GM19395 (cell line): Measurements from ENCODE around the gene CNP.
"Not testable (repeated sequence)": the region's sequence is repeated elsewhere in the genome, so short reads cannot be mapped to it uniquely, and the experiment has no call there.

Experiments used
- ATAC-seq: cut with Tn5 transposase; IDR thresholded peaks from one replicate; pipeline ENCODE4 v1.9.1; 2021; ENCODE audit warnings: mild to moderate bottlenecking, moderate library complexity; ENCODE audit not compliant: unreplicated experiment

The CNP gene

DNA sequence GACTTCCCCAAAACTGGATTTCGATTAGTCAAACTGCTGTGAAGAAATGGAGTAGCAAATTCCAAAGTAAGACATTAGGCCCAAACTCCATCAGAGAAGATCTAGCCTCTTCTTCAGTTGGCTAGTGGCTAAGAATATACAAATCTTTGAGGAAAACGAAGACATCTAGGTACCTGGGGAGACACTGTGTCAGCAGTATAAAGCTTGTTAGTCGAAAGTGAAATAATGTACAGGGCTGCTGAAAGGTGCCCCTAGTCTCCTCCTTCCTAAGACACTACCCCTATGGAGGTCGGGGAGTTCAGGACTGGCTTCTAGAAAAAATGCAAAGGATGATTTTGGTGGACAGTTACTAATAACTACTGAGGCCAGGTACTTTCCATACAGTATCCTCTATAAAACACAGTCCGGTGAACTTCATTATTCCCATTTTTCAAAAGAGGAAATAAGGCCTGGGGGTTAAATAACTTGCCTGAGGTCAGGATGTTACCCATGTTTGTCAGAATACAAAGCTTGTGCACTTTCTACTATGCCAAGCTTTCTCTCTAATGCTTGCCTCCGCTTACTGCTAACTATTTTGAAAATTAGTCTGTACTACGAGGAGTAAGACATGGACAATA, 35.7 kb downstream of the CNP start:
- ATAC-seq: no peak

DNA sequence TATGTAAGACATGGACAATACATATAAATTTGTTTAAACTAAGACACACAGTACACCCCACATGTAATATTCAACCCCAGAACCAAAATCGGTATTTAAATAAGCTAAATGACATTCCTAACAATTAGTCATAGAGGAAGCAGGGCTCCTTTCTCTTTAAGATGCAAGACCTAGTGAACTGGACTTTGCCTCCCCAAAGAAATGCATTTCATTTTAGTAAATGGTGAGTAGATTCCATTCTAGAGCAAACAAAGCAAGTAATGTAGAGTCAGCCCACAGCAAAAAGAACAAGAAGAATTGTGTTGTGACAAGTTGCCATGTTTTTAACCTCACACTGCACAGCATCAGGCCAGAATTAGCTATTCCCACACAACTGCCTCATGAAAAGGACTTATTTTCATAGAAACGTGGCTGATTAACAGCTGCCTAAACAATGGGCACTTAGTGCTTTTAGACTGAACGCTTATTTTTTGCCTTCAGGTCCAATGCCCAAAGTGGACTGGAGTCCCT, 36.3 kb downstream of the CNP start:
- ATAC-seq: no peak

DNA sequence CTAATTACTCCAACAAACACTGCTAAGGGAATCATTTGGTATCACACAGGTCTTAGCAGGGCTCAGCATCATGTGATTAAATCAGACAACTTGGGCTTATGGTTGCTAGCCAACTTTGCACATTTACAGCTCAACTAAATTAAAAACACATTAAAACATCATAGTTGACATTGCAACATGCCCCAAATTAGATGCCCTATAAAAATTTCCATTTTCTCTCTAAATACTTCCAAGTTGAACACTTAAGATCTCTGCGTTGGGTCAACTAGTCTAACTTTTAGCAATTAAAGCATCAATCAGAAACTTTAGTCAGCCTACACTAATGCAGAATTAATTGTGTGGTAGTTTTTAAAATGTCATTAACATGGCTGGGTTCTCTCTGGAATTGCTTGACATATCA, 38.6 kb downstream of the CNP start:
- ATAC-seq: no peak

GRCh38 chr17:42009170-42009569, 42.6 kb downstream of the CNP start:
- no peak for ATAC-seq

DNA sequence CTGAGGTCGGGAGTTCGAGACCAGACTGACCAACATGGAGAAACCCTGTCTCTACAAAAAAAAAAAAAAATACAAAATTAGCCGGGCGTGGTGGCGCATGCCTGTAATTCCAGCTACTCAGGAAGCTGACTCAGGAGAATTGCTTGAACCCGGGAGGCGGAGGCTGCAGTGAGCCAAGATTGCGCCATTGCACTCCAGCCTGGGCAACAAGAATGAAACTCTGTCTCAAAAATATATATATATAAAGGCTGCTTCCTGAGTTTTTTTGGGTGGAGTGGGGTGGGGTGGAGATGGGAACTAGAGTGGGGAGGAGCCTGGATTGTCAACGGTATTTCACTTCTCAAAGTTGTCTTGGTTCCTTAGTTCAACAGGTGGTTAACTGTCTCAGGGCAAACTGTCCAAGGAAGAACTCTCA, 43.7 kb downstream of the CNP start:
- not testable (repeated sequence) for ATAC-seq

- ATAC-seq: no peak
Measured at GRCh38 chr17:42010898-42011516, 44.4 kb downstream of the CNP start.

DNA sequence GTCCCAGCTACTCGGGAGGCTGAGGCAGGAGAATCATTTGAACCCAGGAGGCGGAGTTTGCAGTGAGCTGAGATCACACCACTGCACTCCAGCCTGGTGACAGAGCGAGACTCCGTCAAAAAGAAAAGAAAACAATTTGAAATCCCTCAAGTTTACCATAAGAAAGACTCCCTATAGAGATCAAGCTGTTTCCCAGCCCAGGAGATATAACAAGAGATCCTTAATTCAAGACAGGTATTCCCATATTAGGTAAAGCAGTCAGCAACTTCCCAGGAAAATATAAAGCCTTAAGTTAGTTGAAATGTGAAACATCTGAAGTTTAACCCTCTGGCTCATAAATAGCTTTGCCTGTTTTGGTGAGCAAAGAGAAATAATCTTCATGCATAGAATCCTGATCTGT, 45.8 kb downstream of the CNP start:
- ATAC-seq: not testable (repeated sequence)

- ATAC-seq: not testable (repeated sequence)
Measured at GRCh38 chr17:42013740-42014139, 47.1 kb downstream of the CNP start.

- no peak for ATAC-seq
Measured at GRCh38 chr17:42016411-42016831, 49.8 kb downstream of the CNP start.

GRCh38 chr17:42016941-42017865, 50.6 kb downstream of the CNP start, which contains the start of gene DNAJC7:
DNAJC7 (minus strand) TSS chr17:42017439; CDS start chr17:42017416, 23 bp downstream.
- peak; percentile 74 for ATAC-seq

- ATAC-seq: no peak
Measured at GRCh38 chr17:42017866-42018200, 51.2 kb downstream of the CNP start.

DNA sequence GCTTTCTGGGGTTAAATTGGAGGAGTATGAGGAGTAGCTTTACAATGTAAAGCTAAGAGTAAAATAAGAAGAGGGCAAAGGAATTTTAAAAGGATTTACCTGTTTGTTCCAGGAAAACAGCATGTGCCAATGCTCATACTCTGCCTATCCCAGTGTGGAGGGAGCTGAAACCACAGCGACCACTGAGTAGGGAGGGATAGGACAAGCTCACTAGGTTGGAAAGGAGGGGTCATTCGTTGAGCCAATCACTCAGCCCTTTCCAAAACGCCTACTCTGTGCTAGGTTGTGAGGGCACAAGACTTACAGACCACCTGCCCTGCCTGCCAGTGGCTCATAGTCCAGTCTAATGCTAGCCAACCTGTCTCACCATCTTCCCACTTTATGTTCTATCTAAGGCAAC, 51.7 kb downstream of the CNP start:
- ATAC-seq: no peak

- no peak for ATAC-seq
Measured at GRCh38 chr17:42018988-42019387, 52.4 kb downstream of the CNP start.

DNA sequence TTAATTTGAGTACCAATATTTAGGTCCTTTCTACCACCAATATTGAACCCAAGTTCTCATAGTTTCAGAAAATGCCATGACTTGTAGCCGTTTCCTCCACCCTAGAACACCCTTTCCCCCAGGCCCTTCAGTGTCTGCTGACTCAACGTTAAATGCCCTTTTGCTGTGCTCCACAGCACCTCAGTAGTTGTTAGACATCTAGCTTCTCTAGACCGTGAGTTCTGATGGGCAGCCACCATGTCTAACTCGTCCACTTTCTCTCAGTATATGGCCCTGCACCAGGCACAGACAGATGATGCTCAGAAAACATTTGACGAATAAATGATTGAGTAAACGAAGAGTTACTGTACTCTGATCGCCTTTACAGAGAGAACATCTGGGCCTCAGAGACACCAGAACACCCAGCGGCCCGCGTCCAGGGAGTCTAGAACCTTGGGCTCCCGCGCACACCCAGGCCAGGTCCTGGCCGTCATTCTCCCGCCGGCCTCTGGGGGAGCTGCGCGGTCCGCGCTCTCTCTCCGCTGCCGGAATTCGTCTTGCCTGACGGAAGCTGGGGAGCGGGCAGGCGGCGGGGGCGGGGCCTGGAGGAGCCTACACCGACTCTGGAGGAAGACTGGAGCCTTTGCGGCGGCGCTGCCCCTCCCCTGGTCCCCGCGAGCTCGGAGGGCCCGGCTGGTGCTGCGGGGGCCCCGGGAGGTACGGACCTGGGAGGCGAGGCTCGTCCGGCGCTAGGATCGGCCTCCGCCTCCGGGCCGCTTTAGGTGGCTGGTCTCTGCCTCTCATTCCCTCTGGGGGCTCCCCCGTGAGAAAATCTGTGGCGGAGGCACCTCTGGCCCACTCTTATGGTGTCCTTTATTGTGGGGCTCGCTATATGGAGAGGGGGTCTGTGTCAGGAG, 53.2 kb downstream of the CNP start, which contains the start of gene NKIRAS2:
NKIRAS2 (plus strand) TSS at position 582 of the 896 bp plus-strand sequence. CDS start 1,488 bp downstream, outside the sequence.
- peak; percentile 52 for ATAC-seq

DNA sequence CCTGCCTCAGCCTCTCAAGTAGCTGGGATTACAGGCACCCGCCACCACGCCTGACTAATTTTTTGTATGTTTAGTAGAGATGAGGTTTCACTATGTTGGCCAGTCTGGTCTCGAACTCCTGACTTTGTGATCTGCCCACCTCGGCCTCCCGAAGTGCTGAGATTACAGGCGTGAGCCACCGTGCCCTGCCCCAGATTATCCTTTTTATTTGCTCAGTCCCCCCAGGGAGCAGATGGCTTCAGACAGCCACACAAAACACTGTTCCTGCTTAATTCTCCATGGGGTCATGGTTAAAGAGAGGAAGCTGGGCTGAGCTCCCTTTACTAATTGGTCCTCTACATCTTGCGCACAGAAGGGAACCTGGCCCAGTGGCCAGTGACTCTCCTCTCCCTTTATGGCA, 54.2 kb downstream of the CNP start:
- not testable (repeated sequence) for ATAC-seq

DNA sequence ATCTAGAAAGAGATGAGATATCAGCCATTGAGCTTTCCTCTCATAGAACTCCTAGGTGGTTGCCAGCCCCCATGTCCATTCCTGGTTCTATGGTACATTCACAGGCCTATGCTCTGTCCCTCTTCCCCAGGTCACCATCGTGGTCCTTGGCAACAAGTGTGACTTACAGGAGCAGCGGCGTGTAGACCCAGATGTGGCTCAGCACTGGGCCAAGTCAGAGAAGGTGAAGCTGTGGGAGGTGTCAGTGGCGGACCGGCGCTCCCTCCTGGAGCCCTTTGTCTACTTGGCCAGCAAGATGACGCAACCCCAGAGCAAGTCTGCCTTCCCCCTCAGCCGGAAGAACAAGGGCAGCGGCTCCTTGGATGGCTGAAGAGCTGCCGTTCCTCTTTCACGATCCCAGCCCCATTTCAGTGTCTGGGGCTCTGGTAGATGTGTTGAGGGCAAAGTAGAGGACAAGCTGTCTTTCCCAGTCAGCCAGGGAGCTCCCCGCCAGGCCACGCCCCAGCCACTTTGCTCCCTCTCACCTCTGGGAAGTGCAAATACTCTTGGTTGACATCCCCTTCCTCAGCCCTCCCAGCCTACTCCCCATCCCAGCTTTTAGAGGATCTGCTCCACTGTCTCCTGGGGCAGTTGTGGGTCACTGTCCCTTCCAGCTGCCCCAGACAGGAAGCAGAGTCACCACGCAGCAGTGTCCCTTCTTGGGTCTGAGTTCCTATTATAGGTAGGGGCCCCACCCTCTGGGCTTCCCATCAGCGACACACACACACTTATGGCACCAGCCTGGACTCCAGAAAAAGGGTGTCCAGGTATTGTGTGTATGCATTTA, 57.1 kb downstream of the CNP start:
- no peak for ATAC-seq

GRCh38 chr17:42025191-42025579, 58.6 kb downstream of the CNP start:
- no peak for ATAC-seq

GRCh38 chr17:42025936-42026335, 59.3 kb downstream of the CNP start:
- ATAC-seq: no peak

DNA sequence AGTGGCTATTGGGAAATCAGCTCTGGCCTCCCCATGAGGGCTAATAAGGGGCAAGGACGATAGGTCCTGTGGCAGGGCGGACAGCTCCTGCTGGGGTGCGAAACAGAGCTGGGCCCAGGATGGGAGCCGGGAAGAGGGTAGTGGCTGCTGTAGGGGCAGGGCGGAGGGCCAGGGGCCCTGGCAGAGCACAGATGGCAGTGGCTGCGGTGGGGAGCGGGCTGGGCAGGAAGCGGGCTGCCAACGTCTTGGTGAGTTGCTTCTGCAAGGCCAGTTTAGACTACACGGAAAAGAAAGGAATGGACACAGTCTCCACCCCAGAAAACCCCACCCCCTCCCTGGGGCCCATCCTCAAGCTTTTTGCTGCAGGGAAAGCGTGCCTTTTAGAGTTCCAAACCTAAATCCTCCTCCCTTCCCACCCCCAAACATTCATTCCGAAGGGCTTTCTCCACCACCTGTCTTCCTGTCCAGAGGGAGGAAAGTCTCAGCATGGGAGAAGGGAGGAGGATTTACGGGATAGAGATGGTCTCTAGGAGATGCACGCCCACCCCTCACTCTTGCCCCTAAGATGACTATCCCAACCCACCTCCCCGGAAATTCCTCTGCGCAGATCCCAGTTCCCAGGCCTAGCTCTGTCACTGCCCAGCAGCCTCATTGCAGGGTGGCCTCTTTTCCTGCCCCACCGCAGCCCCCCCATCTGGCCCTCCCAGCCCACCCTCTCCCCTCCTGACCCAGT, 60.4 kb downstream of the CNP start:
- ATAC-seq: no peak
